Measurements from ENCODE around the gene NDEL1.

DNA sequence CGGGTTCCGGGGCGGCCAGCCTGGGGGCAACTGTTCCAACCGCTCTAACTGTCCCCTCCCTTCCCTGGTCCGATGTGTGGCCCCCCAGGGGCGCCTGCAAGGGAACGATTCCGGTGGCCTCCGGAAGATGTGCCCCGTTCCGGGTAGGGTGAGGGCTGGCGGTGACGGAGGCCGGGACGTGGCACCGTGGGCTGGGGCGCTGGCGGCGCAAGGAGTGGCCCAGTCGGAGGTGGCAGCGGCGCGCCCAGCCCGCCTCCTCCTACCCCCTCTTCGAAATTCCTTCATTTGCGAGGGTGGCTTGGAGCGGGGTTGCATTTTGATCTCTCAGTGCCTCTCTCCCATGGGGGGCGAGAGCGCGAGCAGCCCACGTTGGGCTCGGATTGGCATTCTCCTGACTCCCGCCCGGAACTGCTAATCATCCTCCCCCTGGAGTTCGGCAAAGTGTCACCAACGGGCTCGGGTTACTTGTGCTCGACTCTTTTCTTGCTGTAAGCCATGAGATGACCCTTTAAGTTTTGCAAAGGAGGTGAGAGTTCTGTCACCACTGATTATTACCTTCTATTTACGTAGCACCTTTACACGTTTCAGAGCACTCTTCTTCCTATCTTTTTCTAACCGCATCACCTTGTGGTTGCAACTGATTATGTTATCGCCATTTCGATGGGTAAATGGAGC, 622 bp downstream of the NDEL1 start:
- TF ChIP-seq, protein P1, sequence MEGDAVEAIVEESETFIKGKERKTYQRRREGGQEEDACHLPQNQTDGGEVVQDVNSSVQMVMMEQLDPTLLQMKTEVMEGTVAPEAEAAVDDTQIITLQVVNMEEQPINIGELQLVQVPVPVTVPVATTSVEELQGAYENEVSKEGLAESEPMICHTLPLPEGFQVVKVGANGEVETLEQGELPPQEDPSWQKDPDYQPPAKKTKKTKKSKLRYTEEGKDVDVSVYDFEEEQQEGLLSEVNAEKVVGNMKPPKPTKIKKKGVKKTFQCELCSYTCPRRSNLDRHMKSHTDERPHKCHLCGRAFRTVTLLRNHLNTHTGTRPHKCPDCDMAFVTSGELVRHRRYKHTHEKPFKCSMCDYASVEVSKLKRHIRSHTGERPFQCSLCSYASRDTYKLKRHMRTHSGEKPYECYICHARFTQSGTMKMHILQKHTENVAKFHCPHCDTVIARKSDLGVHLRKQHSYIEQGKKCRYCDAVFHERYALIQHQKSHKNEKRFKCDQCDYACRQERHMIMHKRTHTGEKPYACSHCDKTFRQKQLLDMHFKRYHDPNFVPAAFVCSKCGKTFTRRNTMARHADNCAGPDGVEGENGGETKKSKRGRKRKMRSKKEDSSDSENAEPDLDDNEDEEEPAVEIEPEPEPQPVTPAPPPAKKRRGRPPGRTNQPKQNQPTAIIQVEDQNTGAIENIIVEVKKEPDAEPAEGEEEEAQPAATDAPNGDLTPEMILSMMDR (IDR thresholded peaks at IDR 0.05) = no peak
- TF ChIP-seq POLR2A (IDR thresholded peaks at IDR 0.05) (no peak), EP300 (IDR thresholded peaks at IDR 0.05) (no peak), POLR2AphosphoS5 (IDR thresholded peaks at IDR 0.05) (peak in 1 of 3 donors; percentile 12)

Data from suprapubic skin (tissue), 4 donors.